Amniotic stem cell (primary cell): ENCODE measurements around the gene SHKBP1.
A peak's percentile ranks its signal among the peaks of the same experiment; 100 is the strongest.
"Not testable (repeated sequence)": the region's sequence is repeated elsewhere in the genome, so short reads cannot be mapped to it uniquely, and the experiment has no call there.

Experiments
- DNase-seq: peaks from one replicate; lab custom pipeline; 2025; lab: John Stamatoyannopoulos, UW

Gene SHKBP1, protein sequence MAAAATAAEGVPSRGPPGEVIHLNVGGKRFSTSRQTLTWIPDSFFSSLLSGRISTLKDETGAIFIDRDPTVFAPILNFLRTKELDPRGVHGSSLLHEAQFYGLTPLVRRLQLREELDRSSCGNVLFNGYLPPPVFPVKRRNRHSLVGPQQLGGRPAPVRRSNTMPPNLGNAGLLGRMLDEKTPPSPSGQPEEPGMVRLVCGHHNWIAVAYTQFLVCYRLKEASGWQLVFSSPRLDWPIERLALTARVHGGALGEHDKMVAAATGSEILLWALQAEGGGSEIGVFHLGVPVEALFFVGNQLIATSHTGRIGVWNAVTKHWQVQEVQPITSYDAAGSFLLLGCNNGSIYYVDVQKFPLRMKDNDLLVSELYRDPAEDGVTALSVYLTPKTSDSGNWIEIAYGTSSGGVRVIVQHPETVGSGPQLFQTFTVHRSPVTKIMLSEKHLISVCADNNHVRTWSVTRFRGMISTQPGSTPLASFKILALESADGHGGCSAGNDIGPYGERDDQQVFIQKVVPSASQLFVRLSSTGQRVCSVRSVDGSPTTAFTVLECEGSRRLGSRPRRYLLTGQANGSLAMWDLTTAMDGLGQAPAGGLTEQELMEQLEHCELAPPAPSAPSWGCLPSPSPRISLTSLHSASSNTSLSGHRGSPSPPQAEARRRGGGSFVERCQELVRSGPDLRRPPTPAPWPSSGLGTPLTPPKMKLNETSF

DNA sequence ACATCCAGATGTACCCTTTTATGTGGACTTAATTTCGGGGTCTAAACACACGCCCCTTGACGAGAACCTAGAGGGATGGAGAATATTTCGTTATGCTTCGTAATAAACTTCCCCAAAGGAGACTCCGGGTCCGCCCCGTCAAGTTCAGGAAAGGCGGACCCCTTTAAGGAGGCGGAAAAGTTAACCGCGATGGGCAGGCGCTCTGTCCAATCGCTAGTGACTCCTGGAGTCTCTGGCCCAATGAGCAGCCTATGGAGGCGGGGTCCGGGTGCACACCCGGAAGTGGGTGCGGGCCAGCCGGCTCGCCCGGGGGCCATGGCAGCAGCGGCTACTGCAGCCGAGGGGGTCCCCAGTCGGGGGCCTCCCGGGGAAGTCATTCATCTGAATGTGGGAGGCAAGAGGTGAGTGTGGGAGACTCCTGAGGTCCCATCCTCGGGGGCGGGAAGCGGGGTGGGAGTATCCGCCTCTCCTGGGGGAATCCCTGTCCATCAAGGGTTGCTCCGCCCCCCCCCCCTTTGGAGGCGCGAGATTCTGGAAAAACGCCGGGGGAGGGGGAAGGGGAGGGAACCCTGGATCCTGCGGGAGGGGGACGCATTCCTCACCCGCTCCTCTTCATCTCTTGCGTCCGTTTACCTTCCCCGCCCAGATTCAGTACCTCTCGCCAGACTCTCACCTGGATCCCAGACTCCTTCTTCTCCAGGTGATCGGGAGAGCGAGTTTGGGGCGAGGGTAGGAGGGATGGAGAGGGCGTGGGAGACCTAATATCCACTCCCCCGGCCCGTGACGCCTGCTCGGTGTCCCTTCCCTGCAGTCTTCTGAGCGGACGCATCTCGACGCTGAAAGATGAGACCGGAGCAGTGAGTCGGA, at the start of gene SHKBP1:
Gene SHKBP1 (plus strand): TSS at position 289 of the 867 bp plus-strand sequence. CDS start 27 bp downstream, at position 316.
- peak; percentile 74 for DNase-seq

DNA sequence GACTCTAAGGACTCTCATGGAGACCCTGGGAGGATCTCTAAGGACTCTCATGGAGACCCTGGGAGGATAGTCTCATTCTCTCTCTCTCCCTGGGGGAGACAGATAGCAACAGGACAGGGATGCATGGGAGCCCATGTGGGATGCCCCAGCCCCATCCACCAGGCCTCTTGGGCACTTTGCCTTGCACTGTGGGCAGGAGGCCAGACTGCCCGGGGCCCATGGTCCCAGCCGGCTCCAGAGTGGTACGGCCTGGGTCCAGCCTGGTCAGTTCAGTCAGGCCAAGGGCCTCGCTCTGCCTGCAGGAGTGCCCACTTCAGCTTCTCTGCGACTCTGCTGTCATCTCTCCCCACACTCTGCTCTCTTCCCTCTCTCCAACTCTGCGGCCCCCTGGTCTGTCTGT, 48.6 kb upstream of the SHKBP1 start:
- DNase-seq, result no peak

DNA sequence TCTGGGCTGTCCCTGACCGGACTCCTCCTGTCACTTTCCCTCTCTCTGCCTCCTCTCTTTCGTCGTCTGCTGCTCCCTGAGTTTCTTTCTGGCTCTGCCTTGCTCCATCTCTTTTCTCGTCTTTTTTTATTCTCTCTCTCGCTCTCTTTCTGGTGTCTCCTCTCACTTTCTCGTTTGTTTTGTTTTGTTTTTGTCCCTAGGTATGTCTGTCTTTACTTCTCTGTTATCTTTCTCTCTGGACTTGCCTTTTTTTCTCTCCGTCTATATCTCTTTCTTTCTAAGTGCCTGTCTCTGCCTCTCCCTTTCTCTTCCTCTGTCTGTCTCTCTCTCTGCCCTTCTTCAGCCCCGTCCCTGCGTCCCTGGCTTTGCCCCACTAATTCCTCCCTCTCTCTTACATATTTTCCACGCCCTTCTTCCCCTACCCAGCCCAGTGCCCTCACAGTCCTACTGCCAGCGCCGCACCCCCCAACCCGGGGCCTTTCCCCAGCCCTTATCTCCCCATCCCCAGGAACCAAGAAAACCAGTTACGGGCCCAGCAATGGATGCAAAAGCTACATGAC, 48.1 kb upstream of the SHKBP1 start:
- DNase-seq, result no peak

DNA sequence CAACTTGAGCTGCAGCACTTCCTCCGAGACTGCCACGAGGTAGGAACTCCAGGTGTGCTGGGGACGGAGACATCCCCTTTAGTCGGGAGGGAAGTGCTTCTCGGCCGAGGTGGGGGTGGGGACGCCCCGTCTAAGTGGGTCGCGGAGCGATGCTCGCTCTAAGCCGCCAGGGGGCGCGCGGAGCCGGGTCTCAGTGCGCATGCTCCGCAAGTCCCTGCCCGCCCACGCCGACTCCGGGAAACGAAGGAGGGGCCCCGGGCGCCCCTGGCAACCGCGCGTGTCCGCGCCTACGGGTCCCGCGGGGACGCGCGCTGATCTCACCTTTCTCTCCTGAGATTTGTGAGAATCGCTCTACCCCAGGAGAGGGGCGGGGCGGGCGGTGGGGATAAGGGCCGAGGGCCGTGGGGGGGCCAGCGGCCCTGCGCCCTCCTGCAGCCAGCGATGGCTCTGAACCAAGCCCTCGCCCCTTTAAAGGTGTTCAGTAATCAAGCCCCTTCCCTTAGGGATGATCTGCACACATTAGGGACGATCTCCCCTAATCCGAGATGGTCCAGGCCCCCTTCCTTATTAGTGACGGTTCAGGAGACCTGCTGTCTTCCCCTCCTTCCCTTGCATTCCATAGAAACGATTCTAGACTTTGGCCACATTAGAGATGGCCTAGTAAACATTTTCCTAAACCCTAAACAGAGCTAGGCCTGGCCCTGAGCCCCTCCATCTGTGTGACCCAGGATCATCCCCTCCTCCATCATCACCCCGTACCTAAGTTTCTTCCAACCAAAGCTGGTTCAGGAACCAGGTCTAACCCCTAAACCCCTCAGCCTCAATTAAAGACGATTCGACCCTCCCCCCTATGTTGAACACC, 47.3 kb upstream of the SHKBP1 start:
- DNase-seq, result peak; percentile 14

DNA sequence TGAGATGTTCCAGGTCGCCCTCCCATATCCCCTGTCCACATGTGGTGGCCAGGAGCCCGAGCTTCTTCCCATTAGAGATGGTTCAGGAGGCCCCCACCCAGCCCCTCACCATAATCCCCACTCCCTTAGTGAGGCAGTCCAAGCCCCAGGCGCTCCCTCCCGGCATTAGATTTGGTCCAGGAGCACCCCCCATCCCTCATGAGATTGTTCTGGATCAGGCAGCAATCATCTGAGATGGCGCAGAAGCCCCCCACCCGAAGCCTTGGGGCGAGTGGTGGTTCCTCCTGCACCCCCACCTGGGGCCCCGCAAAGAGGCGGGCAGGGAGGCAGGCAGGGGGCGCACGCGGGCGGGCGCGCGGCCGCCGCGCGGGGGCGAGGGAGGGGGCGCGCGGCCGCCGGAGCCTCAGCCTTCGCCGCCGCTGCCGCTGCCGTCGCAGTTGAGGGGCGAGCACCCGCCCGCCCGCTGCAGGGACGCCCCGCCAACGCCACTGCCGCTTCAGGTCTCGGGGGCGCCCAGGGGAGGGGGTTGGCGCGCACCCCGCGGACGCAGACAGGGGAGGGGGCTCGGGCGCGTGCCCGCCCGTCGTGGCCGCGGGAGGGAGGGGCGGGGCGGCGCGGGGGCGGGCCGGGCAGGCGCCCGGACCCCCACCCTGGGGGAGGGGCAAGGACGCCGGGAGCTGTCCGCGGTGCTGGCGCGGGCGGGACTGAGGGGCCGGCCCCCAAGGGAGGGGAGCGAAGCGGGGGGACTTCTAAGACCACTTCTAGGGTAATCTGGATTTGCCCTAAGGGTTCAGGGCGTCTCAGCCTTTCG, 46.4 kb upstream of the SHKBP1 start:
- DNase-seq, result no peak

DNA sequence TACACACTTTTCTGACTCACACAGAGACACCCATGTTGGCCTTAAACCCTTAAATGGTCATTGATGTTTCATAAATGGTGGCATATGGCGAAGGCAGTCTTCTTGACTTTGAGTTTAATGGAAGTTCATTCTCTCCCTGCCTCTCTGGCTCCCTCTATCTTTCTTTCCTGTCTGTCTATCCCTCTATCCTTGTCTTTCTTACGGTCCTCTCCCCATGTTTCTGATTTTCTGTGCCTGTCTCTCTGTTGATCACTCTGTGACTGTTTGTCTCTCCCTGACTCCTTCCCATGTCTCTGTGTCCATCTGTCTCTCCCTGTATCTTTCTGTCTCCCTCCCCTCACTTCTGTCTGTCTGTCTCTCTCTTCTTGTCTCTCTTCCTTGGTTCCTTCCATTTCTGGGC, 43.2 kb upstream of the SHKBP1 start:
- DNase-seq, result no peak

DNA sequence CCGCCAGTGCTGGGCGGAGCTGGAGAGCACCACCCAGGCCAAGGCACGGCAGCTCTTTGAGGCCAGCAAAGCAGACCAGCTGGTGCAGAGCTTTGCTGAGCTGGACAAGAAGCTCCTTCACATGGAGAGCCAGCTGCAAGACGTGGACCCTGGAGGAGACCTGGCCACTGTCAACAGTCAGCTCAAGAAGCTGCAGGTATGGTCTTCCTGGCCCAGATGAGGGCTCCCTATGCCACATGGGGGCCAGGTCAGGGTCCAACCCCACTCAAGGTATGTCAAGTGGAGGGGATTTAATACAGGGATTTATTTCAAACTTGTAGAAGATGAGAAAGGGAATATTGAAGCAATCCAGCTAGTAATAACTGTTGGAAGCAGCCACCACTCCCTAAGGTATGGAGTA, 42.5 kb upstream of the SHKBP1 start:
- no peak for DNase-seq

DNA sequence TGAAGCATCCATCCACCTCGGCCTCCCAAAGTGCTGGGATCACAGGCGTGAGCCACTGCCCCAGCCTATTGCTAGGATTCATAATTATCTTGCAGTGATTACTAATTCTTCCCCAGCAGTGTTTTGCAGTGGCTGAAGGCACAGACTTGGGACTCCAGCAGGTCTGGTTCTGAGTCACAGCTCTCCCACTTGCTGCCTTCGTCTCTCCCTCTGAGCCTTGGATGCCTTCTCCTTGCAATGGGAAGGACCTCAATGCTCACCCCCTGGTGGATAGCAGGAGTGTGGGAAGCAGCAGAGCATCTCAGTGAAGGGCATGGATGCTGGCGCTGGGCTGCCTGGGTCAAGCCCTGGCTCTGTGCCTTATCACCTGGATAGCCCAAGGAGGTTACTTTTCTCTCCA, 37.6 kb upstream of the SHKBP1 start:
- no peak for DNase-seq

DNA sequence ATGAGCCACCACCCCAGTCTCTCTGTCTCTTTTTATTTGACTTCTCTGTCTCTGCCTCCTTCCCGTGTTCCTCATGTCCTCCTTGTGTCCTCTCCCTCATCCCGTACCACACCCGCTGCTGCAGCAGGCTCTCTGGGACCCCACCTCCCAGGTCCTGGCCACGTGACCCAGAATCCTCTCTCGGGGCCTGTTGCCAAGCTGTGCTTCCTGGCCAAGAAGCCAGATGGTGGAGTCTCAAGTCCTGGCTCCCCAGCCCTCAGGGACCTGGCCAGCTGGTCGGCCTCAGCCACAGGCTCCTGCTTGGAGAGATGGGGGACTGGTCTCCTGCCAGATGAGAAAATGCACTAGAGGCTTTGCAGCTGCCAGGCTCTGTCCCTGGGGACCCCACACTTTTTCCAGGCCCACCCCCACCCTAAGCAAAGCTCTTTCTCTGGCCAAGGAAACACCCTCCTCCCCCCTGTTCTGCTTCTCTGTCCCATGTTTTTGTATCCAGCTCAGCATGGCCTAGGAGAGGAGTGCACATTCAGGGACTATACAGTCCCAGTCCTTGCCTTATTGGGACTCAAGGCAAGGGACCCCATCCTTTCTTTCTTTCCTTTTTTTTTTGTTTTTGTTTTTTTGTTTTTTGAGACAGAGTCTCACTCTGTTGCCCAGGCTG, 34.3 kb upstream of the SHKBP1 start:
- no peak for DNase-seq

DNA sequence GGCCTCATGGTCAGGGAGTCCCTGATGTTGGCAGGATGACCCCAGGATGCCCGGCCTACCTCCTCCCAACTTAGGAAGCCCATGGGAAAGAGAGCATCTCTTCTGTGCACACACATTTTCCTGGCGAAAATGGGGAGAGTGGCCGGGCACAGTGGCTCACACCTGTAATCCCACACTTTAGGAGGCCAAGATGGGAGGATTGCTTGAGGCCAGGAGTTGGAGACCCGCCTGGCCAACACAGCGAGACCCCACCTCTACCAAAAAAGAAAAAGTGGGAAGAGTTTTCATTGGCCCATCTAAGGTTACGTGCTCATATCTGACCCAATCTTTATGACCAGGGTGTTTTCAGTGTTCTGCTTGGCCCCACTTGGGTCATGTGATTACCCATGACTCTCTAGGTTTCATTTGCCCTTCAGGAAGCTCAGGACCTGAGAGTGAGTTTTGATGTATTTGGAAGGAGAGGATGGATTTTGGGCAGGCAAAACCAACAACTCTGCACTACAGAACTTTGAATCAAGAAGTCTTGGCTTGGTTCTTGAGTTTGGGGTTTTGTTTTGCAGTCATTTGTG, 33.6 kb upstream of the SHKBP1 start:
- no peak for DNase-seq

DNA sequence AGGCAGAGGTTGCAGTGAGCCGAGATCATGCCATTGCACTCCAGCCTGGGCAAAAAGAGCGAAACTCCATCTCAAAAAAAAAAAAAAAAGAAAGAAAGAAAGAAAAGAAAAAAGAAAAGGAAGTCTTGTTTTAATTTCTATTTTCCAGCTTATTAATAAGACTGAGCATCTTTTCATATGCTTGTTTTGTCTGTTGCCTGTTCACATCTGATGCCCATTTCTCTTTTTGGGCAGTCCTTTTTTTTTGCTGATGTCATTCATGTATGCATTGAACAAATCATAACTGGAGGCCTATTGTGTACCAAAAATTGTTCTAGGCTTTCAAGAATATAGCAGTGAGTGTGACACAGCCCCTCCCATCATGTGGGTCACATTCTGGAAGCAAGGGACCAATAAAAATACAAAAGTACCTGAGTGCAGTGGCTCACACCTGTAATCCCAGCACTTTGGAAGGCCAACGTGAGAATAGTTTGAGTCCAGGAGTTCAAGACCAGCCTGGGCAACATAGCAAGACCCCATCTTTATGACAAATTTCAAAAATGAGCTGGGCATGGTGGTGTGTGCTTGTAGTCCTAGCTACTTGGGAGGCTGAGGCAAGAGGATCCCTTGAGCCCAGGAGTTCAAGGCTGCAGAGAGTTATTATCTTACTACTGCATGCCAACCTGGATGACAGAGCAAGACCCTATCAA, 30.4 kb upstream of the SHKBP1 start:
- DNase-seq, result not testable (repeated sequence)

DNA sequence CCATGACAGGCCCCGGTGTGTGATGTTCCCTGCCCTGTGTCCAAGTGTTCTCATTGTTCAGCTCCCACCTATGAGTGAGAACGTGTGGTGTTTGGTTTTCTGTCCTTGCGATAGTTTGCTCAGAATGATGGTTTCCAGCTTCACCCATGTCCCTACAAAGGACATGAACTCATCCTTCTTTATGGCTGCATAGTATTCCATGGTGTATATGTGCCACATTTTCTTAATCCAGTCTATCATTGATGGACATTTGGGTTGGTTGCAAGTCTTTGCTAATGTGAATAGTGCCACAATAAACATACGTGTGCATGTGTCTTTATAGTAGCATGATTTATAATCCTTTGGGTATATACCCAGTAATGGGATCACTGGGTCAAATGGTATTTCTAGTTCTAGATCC, 29.5 kb upstream of the SHKBP1 start:
- not testable (repeated sequence) for DNase-seq

DNA sequence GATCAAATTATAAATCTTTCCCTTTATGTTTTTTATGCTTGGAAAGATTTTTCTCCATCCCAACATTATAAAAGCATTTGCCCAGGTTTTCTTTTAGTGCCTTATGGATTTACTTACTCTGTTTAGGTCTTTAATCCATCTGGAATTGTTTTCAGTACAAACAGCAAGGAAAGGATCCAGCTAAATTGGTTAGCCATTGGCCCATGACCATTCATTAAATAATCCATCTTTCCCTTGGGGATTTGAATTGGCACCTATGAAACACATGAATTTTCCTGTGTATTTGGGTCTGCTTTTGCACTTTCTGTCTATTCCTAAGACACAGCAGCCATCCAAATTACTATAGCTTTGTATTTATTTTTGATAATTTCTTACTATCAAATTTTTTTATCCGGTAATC, 28.8 kb upstream of the SHKBP1 start:
- no peak for DNase-seq

DNA sequence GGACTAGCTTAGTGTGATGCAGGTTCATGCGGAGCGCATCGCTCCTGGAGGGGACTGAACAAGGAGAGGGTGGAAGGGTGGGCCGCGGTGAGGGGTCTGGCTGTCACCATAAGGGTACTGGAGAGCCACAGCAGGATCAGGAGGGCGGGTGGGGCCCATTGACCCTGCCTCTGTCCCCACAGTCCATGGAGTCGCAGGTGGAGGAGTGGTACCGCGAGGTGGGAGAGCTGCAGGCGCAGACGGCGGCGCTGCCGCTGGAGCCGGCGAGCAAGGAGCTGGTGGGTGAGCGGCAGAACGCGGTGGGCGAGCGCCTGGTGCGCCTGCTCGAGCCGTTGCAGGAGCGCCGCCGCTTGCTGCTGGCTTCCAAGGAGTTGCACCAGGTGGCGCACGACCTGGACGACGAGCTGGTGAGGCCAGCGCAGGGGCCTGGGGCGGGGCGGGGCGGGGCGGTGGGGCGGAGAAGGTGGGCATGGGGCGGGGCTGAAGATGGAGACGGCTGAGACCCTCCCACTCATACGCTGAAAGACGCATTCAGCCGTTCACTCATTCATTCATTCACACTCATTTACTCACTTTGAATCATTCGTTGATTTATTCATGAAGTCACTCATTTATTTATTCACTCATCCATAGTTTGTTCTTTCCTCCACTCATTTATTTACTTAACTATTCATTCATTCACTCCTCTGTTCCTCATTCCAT, 27.5 kb upstream of the SHKBP1 start:
- DNase-seq, result no peak

DNA sequence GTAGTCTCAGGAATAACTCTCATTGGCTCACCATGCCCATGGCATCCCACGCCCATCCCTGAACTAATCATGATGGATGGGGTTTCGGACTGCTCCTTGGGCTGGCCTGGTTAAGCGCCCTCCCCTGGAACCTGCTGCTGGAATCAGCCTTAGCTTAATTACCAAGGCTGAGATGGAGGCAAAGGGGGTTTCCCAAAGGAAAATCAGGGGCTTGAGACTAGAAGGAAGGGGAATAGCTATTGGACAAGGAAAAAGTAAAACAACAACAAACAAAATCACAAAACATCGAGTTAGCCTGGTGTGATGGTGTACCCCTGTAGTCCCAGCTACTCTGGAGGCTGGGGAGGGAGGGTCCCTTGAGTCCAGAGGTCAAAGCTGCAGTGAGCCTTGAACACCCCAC, 25.7 kb upstream of the SHKBP1 start:
- DNase-seq, result no peak

DNA sequence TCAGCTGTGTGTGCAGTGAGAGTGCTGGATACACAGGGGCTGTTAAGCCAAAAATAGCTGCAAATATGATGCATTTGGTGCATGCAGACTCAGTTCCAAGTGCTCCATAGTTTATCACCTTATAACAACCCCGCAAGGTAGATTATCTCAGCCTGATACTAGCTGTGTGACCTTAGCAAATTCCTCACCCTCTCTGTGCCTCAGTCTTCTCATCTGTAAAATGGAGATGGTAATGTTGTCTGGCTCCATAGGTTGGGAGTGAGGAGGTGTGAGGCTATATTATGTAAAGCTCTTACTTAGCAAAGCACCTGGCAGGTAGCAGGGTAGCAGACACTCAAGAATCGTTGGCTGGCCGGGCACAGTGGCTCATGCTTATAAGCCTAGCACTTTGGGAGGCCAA, 23.8 kb upstream of the SHKBP1 start:
- DNase-seq, result no peak

DNA sequence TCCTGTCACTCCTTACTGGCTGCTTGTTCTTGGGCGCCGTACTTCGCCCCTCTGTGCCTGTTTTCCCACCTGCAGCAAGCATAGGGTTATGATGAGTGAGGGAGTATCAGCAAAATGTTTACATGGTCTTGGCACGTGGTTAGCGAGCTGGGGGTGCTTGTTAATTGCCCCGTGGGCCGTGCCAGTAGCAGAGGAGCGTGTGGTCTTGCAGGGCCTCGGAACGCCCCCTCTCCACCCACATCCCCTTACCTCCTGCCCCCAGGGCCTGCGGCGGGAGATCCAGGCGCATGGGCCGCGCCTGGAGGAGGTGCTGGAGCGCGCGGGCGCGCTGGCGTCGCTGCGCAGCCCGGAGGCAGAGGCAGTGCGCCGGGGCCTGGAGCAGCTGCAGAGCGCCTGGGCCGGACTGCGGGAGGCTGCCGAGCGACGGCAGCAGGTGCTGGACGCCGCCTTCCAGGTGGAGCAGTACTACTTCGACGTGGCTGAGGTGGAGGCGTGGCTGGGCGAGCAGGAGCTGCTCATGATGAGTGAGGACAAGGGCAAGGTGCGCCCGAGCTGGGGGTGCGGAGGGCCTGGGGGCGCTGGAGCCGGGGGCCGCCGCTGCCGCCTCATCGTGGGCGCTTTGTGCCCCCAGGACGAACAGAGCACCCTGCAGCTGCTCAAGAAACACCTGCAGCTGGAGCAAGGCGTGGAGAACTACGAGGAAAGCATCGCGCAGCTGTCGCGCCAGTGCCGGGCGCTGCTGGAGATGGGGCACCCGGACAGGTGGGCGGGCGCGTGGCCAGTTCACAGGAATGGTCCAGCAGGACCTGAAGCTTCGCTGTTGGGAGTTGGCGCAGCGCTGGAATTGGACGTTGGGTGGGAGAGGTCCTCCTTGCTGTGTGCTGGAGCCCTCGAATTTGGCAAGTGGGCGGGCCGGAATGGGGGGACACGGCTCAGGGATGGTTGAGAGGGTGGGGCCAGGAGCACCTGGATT, 22.5 kb upstream of the SHKBP1 start:
- no peak for DNase-seq
